ENCODE data around the gene GTF2IRD1.
A peak's percentile ranks its signal among the peaks of the same experiment; 100 is the strongest.
"Not testable (repeated sequence)": the region's sequence is repeated elsewhere in the genome, so short reads cannot be mapped to it uniquely, and the experiment has no call there.

The GTF2IRD1 gene

DNA sequence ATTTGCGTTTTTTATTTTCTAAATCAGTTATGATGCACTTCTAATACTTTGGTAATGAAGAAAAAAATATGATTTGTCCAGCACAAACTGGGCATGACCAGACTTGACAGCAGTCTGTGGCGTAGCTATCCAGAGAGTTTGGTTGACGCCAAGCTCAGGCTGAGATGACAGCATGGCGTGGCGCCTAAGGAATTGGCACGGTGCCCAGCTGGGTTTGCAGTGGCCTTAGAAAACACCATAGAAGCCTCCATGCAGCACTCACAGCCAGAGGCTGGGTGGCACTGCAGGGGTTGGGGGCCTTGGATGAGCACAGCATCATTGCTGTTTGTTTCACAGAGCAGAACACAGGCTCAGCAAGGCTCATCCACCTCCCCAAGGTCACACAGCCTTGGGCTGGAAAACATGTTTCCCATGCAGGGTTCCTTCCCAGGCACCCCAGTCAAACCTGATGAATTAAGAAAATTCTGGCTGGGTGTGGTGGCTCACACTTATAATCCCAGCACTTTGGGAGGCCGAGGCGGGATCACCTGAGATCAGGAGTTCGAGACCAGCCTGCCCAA, 88.9 kb downstream of the GTF2IRD1 start:
- no peak overlapping the region for H3K27ac ChIP-seq
- no peak overlapping the region for H3K4me3 ChIP-seq
- peaks cover 0 to 12% (median 8%) of the 10 kb centered on the region in 11 experiments; a peak in 12 of 22 replicates for H3K9me3 ChIP-seq (replicated peaks in 1 of 11)
- H3K4me1 ChIP-seq = no peaks in the 10 kb centered on the region; a peak in 2 of 20 replicates
- no peak for TF ChIP-seq Cebpa-rat (IDR thresholded peaks at IDR 0.05)
- H3K36me3 ChIP-seq = peaks cover 25 to 80% (median 59%) of the 10 kb centered on the region in 11 experiments; a peak in 21 of 22 replicates
- H4K20me1 ChIP-seq = peaks cover 0 to 5% (median 0%) of the 10 kb centered on the region in 11 experiments; a peak in 2 of 22 replicates
- no peak overlapping the region for H3K4me2 ChIP-seq
- no peak overlapping the region for H3K9ac ChIP-seq
- no peaks in the 10 kb centered on the region for H3K27me3 ChIP-seq

DNA sequence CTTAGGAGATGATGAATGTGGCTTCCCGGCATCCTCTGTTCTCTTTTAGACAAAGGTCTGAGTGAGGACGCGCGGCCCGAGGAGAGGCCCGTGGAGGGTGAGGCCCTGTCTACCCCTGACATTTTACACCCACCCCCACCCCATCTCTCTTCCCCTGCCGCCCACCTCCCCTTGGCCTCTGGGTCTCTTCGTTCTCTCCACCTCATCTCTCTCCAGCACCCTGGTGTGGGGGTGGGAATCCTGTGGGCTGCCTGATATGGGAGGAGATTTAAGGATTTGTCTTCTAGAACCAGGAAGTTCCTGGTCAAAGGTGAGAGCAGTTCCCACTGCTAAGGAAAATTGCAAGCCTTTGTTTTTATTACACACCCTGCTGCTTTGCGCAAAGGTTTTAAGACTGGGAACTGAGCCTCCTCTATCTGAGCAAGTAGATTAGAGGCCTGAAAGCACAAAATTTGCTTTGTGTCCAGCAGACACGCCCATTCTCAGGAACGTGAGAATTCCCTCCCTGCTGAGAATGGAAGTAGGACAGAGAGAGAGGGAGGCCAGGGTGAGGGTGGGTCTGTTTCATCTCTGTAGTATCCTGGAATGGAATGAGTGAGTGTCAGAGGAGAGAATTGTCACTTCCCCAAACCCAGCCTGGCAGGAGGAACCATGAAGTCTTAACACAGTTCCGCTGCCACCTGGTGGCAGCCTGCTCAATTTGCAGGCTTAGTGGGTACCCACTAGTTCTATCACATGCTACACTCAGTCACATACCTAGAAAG, 91.2 kb downstream of the GTF2IRD1 start:
- H3K27me3 ChIP-seq = no peaks in the 10 kb centered on the region
- peaks cover 0 to 12% (median 8%) of the 10 kb centered on the region in 11 experiments; a peak in 12 of 22 replicates for H3K9me3 ChIP-seq (replicated peaks in 1 of 11)
- H3K27ac ChIP-seq = no peak overlapping the region
- no peaks in the 10 kb centered on the region for H3K4me1 ChIP-seq
- H3K4me3 ChIP-seq = no peak overlapping the region
- H3K9ac ChIP-seq = no peak overlapping the region
- H3K4me2 ChIP-seq = no peak overlapping the region
- TF ChIP-seq Cebpa-rat (IDR thresholded peaks at IDR 0.05) = no peak
- H4K20me1 ChIP-seq = no peaks in the 10 kb centered on the region; a peak in 2 of 22 replicates
- H3K36me3 ChIP-seq = peaks cover 20 to 80% (median 54%) of the 10 kb centered on the region in 11 experiments; a peak in 21 of 22 replicates

DNA sequence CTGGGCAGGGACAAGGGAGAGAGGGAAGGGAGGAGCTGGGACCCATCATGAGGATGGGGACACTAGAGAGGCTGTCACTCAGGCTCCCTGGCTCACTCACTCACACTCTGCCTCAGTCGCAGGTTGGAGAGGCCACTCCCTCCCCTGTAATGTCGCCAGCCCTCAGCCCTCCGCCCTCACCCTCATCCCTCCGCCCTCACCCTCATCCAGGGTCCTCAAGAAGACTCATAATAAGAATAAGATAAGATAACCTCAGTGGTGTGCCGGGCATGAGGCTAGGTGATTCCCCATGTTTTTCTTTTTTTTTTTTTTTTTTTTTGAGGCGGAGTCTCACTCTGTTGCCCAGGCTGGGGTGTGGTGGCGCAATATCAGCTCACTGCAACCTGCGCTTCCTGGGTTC, 92.2 kb downstream of the GTF2IRD1 start:
- Histone ChIP-seq H3K27ac (no peak overlapping the region), H3K36me3 (peaks cover 20 to 73% (median 49%) of the 10 kb centered on the region in 11 experiments; a peak in 21 of 22 replicates)

GRCh38 chr7:74553596-74554012, 99.9 kb downstream of the GTF2IRD1 start:
- not testable (repeated sequence) for H3K27me3 ChIP-seq; H3K4me3 ChIP-seq; H3K9me3 ChIP-seq (replicated peaks in 1 of 11); H4K20me1 ChIP-seq
- Histone ChIP-seq H3K36me3 (peaks cover 10 to 58% (median 29%) of the 10 kb centered on the region in 11 experiments; a peak in 20 of 22 replicates), H3K4me2 (peak overlapping the region in 6 of 11 experiments; percentile 38 to 81 (median 64); a peak in 10 of 22 replicates), H3K9ac (peak overlapping the region in 5 of 11 experiments; percentile 15 to 39 (median 31); a peak in 4 of 22 replicates), H3K4me1 (peaks cover 5 to 18% (median 11%) of the 10 kb centered on the region in 10 experiments; a peak in 13 of 20 replicates), H3K27ac (peak overlapping the region in 6 of 11 experiments; percentile 23 to 57 (median 42); a peak in 10 of 22 replicates)

More for the DNA sequence above, 92.2 kb downstream of the GTF2IRD1 start:
- Histone ChIP-seq H3K4me3 (no peak overlapping the region), H3K9ac (no peak overlapping the region), H3K27me3 (no peaks in the 10 kb centered on the region), H3K4me2 (no peak overlapping the region), H3K4me1 (no peaks in the 10 kb centered on the region), H3K9me3 (replicated peaks in 1 of 11) (peaks cover 0 to 12% (median 8%) of the 10 kb centered on the region in 11 experiments; a peak in 12 of 22 replicates), H4K20me1 (no peaks in the 10 kb centered on the region; a peak in 2 of 22 replicates)
- no peak for TF ChIP-seq Cebpa-rat (IDR thresholded peaks at IDR 0.05)

DNA sequence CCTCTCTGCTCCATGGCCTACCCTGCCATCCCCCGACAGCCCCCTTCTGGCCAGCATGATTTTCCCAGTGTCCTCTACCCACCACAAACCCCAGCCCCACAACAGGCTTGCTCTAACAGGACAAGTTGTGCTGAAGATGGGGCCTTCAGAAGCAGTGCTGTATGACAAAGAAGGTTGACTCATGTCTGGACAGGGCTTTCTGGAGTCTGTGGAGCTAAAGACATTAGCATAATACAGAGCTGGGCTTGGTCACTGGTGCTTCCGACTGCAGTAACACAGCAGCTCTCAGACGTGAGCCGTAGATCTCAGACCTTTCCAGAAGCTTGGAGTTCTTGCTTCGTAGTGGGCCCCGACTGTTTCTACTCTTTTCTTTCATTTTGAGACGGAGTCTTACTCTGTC, 100.5 kb downstream of the GTF2IRD1 start:
- Histone ChIP-seq H3K9ac (no peak overlapping the region; a peak in 3 of 22 replicates), H4K20me1 (no peaks in the 10 kb centered on the region), H3K27ac (peak overlapping the region in 5 of 11 experiments; percentile 7 to 57 (median 40); a peak in 7 of 22 replicates), H3K4me2 (peak overlapping the region in 5 of 11 experiments; percentile 48 to 68 (median 55); a peak in 9 of 22 replicates), H3K9me3 (replicated peaks in 1 of 11) (no peaks in the 10 kb centered on the region), H3K4me1 (peaks cover 5 to 18% (median 11%) of the 10 kb centered on the region in 10 experiments; a peak in 13 of 20 replicates), H3K36me3 (peaks cover 16 to 58% (median 35%) of the 10 kb centered on the region in 11 experiments; a peak in 20 of 22 replicates), H3K4me3 (no peak overlapping the region), H3K27me3 (no peaks in the 10 kb centered on the region)
- TF ChIP-seq Cebpa-rat (IDR thresholded peaks at IDR 0.05) = no peak

- Histone ChIP-seq H3K9ac (no peak overlapping the region), H3K27ac (no peak overlapping the region)
- TF ChIP-seq Cebpa-rat (IDR thresholded peaks at IDR 0.05) = no peak
Measured at GRCh38 chr7:74560086-74560719, 106.5 kb downstream of the GTF2IRD1 start.

DNA sequence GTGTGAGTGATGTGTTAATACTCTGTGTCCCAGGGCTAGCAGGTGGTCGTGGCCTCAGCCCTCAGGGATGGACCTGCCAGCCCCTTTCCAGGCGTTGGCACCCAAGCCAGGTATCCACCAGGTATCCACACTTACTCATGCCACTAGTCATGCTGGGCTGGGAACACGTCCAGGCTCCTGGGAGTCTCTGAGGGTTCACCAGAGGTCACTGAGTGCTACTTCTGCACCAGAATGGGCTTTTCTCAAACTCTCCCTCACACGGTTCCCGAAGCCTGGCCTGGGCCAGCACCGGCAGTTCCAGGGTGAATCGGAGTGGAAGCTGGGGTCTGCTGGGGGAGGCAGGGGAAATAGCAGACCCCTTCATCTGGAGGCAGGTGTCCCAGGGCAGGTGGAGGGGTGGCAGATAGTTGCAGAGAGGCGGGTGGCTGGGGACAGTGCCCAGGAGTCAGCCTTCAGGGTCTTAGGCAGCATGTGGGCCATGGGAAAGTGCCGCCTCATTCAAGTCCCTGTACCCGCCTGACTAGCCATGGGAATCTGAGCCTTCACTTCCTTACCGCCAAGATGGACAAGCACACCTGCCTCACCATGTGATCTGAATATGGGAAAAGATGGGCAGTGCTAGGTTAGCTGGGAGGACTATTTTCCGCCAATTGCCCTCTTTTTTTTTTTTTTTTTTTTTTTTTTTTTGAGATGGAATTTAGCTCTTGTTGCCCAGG, 108.3 kb downstream of the GTF2IRD1 start:
- H3K4me2 ChIP-seq = no peak overlapping the region
- no peak overlapping the region for H3K4me3 ChIP-seq
- peaks cover 24 to 74% (median 57%) of the 10 kb centered on the region in 11 experiments; a peak in 20 of 22 replicates for H3K36me3 ChIP-seq
- no peaks in the 10 kb centered on the region for H4K20me1 ChIP-seq
- H3K9ac ChIP-seq = no peak overlapping the region
- H3K9me3 ChIP-seq (replicated peaks in 1 of 11) = no peaks in the 10 kb centered on the region
- no peaks in the 10 kb centered on the region for H3K27me3 ChIP-seq
- peaks cover 0 to 14% (median 4%) of the 10 kb centered on the region in 10 experiments; a peak in 10 of 20 replicates for H3K4me1 ChIP-seq
- TF ChIP-seq Cebpa-rat (IDR thresholded peaks at IDR 0.05) = no peak
- H3K27ac ChIP-seq = no peak overlapping the region

More at GRCh38 chr7:74560086-74560719, 106.5 kb downstream of the GTF2IRD1 start:
- peaks cover 29 to 90% (median 59%) of the 10 kb centered on the region in 11 experiments; a peak in 20 of 22 replicates for H3K36me3 ChIP-seq
- no peak overlapping the region for H3K4me3 ChIP-seq
- no peaks in the 10 kb centered on the region for H4K20me1 ChIP-seq
- no peak overlapping the region for H3K4me2 ChIP-seq
- H3K9me3 ChIP-seq (replicated peaks in 1 of 11) = no peaks in the 10 kb centered on the region
- H3K4me1 ChIP-seq = peaks cover 0 to 12% (median 3%) of the 10 kb centered on the region in 10 experiments; a peak in 7 of 20 replicates
- H3K27me3 ChIP-seq = no peaks in the 10 kb centered on the region

DNA sequence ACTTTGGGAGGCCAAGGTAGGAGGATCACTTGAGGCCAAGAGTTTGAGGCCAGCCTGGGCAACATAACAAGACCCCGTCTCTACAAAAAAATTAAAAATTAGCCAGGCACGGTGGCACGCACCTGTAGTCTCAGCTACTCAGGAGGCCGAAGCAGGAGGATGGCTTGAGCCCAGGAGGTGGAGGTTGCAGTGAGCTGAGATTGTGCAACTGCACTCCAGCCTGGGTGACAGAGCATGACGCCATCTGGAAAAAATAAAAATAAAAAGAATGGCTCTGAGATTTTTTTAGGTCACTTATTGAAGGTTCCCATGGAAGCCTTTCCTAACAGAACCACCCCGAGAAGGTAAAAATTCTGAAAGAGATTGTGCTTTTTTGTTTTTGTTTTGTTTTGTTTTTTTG, 109.9 kb downstream of the GTF2IRD1 start:
- TF ChIP-seq Cebpa-rat (IDR thresholded peaks at IDR 0.05) = peak in 3 of 11 experiments; percentile 33 to 62 (median 43); a peak in 4 of 22 replicates
- not testable (repeated sequence) for H3K9me3 ChIP-seq (replicated peaks in 1 of 11)

More for the DNA sequence above, 109.9 kb downstream of the GTF2IRD1 start:
- Histone ChIP-seq H3K27ac (0 out of 22 replicates have a peak overlapping the region, but pooled peaks of 1 of the 11 experiments have one; percentile 9), H3K4me2 (peak overlapping the region in 1 of 11 experiments; percentile 20; a peak in 2 of 22 replicates), H3K36me3 (peaks cover 10 to 59% (median 42%) of the 10 kb centered on the region in 11 experiments; a peak in 20 of 22 replicates), H3K4me1 (peaks cover 13 to 30% (median 18%) of the 10 kb centered on the region in 10 experiments)
- H4K20me1 ChIP-seq, H3K27me3 ChIP-seq, H3K9ac ChIP-seq, H3K4me3 ChIP-seq: not testable (repeated sequence)

Data from BLaER1 treated with 17β-estradiol and CSF1 and Interleukin-3, amounts not matched to agents 10 nM and 100 nM (cell line).